NT2/D1 (cell line): ENCODE data around the gene GNG7.
A peak's percentile ranks its signal among the peaks of the same experiment; 100 is the strongest.

Experiments used
- DNase-seq: peaks from one replicate; pipeline ENCODE4 v3.0.0-alpha.2; 2011; ENCODE audit warnings: low read depth, low spot score
- H3K27me3 ChIP-seq: 2 replicates; pipeline ENCODE4 v1.6.0; 2011; ENCODE audit warnings: mild to moderate bottlenecking; ENCODE audit not compliant: insufficient read length, insufficient read depth
- H3K36me3 ChIP-seq: 2 replicates; pipeline ENCODE4 v1.6.1; 2011; ENCODE audit warnings: mild to moderate bottlenecking, low read length, mixed read lengths; ENCODE audit not compliant: insufficient read depth, insufficient read length
- H3K4me1 ChIP-seq: 2 replicates; pipeline ENCODE4 v1.5.1; 2011; ENCODE audit not compliant: insufficient read depth, insufficient read length
- H3K4me3 ChIP-seq: 2 replicates; pipeline ENCODE4 v1.5.1; 2011; ENCODE audit warnings: low read depth; ENCODE audit not compliant: insufficient read length
- H3K9ac ChIP-seq: 2 replicates; pipeline ENCODE4 v1.6.0; 2011; ENCODE audit warnings: low read depth; ENCODE audit not compliant: insufficient read length
- H3K9me3 ChIP-seq: 2 replicates; pipeline ENCODE4 v1.5.1; 2011; ENCODE audit warnings: mild to moderate bottlenecking, low read length; ENCODE audit not compliant: insufficient read depth
- SUZ12 ChIP-seq: IDR thresholded peaks from 2 replicates; pipeline ENCODE4 v1.6.1; 2011; ENCODE audit not compliant: insufficient read length, insufficient read depth; ENCODE audit errors: extremely low read depth
- YY1 ChIP-seq: IDR thresholded peaks from 2 replicates; pipeline ENCODE4 v1.6.1; 2011; ENCODE audit not compliant: insufficient read length, insufficient read depth
- ZNF274 ChIP-seq: IDR thresholded peaks from 2 replicates; pipeline ENCODE4 v1.6.1; 2011; ENCODE audit warnings: mild to moderate bottlenecking, low read depth, low read length

The GNG7 gene

GRCh38 chr19:2726160-2726855 lies 23.8 kb upstream of the GNG7 start:
- Histone ChIP-seq H3K9ac (peak overlapping the region; percentile 61), H3K4me3 (no peak overlapping the region), H3K4me1 (peaks cover 34% of the 10 kb centered on the region), H3K9me3 (no peaks in the 10 kb centered on the region), H3K27me3 (peaks cover 6% of the 10 kb centered on the region), H3K36me3 (peaks cover 4% of the 10 kb centered on the region)
- no peak for TF ChIP-seq SUZ12
- TF ChIP-seq YY1, result no peak
- no peak for TF ChIP-seq ZNF274
- DNase-seq, result no peak

GRCh38 chr19:2724148-2724557 lies 21.7 kb upstream of the GNG7 start:
- peak overlapping the region; percentile 36 for H3K9ac ChIP-seq
- no peak for DNase-seq
- H3K36me3 ChIP-seq, result no peaks in the 10 kb centered on the region
- peaks cover 29% of the 10 kb centered on the region for H3K4me1 ChIP-seq
- peaks cover 6% of the 10 kb centered on the region for H3K27me3 ChIP-seq
- H3K4me3 ChIP-seq, result no peak overlapping the region
- no peak for TF ChIP-seq YY1
- TF ChIP-seq SUZ12, result no peak
- TF ChIP-seq ZNF274, result no peak
- H3K9me3 ChIP-seq, result no peaks in the 10 kb centered on the region

- no peak for TF ChIP-seq SUZ12
- no peak for TF ChIP-seq YY1
- TF ChIP-seq ZNF274, result no peak
- no peak for DNase-seq
- Histone ChIP-seq H3K27me3 (peaks cover 6% of the 10 kb centered on the region), H3K9me3 (no peaks in the 10 kb centered on the region), H3K9ac (peak overlapping the region; percentile 42), H3K4me1 (peaks cover 29% of the 10 kb centered on the region), H3K4me3 (no peak overlapping the region), H3K36me3 (no peaks in the 10 kb centered on the region)
Observed at GRCh38 chr19:2723747-2724146, 21.3 kb upstream of the GNG7 start.

GRCh38 chr19:2723345-2723715 lies 20.8 kb upstream of the GNG7 start:
- H3K36me3 ChIP-seq, result no peaks in the 10 kb centered on the region
- H3K4me1 ChIP-seq, result peaks cover 29% of the 10 kb centered on the region
- no peak for TF ChIP-seq YY1
- TF ChIP-seq ZNF274, result no peak
- no peak for TF ChIP-seq SUZ12
- H3K4me3 ChIP-seq, result no peak overlapping the region
- H3K9ac ChIP-seq, result peak overlapping the region; percentile 50
- no peak for DNase-seq
- H3K9me3 ChIP-seq, result no peaks in the 10 kb centered on the region
- peaks cover 6% of the 10 kb centered on the region for H3K27me3 ChIP-seq

GRCh38 chr19:2722541-2723344 lies 20.2 kb upstream of the GNG7 start:
- no peak for DNase-seq

GRCh38 chr19:2721570-2722540 lies 19.4 kb upstream of the GNG7 start:
- Histone ChIP-seq H3K36me3 (peaks cover 3% of the 10 kb centered on the region), H3K9me3 (no peaks in the 10 kb centered on the region), H3K27me3 (peaks cover 4% of the 10 kb centered on the region), H3K4me3 (peak overlapping the region; percentile 54), H3K9ac (peak overlapping the region; percentile 74), H3K4me1 (peaks cover 23% of the 10 kb centered on the region)
- TF ChIP-seq ZNF274 (no peak), YY1 (no peak), SUZ12 (no peak)
- DNase-seq, result no peak

More at GRCh38 chr19:2722541-2723344, 20.2 kb upstream of the GNG7 start:
- no peaks in the 10 kb centered on the region for H3K9me3 ChIP-seq
- H3K27me3 ChIP-seq, result peaks cover 6% of the 10 kb centered on the region
- TF ChIP-seq YY1, result no peak
- TF ChIP-seq ZNF274, result no peak
- TF ChIP-seq SUZ12, result no peak
- no peak overlapping the region for H3K4me3 ChIP-seq
- H3K9ac ChIP-seq, result peak overlapping the region; percentile 74
- H3K4me1 ChIP-seq, result peaks cover 29% of the 10 kb centered on the region
- no peaks in the 10 kb centered on the region for H3K36me3 ChIP-seq
